ENCODE data around the gene NTSR2.

NTSR2 gene

DNA sequence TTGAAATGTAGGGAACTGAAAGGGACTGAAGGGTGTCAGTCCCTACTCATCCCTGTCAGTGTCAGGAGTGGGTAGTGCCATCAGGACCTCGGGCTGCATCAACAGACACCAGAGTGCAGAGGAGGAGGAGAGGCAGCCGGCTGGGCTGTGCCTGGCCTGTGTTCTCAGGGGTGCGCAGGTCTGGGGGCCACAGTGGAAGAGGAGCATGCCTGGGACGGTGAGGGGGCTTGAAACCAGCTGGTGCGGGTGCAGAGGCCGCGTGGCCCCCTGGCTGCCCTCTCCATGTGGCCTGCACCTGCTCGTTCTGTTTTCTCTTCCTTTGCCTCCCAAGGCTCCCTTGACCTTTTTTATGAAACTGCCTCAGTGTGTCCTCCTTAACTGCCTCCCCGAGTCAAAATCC is 41.3 kb downstream of the NTSR2 start:
- DNase-seq (ENCODE audit: low spot score) = no peak

DNA sequence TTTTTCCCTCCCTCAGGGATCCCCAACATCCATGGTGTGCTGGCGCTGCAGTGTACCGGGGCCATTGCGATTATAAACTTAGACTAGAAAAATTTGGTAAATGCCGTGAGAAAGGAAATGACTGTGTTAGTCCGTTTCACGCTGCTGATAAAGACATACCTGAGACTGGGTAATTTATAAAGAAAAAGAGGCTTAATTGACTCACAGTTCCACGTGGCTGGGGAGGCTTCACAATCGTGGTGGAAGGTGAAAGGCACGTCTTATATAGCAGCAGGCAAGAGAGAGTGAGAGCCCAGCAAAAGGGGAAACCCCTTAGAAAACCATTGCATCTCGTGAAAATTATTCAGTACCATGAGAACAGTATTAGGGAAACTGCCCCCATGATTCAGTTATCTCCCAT is 44.3 kb downstream of the NTSR2 start:
- DNase-seq (ENCODE audit: low spot score) = no peak

DNA sequence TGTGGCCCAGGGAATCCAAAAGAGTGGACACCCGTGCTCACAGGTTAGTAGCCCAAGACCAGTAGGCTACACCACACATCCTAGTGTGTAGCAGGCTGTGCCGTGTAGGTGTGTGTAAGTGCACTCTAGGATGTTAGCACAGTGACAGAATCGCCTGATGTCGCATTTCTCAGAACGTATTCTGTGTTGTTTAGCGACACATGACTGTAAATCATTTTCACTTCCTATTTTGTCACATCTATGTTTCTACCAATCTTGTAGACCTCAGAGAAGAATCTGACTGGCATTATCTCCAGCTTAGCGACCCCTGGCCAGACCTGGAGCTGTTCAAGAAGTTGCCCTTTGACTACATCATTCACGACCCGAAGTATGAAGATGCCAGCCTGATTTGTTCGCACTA is 45.1 kb downstream of the NTSR2 start:
- DNase-seq (ENCODE audit: low spot score) = no peak

DNA sequence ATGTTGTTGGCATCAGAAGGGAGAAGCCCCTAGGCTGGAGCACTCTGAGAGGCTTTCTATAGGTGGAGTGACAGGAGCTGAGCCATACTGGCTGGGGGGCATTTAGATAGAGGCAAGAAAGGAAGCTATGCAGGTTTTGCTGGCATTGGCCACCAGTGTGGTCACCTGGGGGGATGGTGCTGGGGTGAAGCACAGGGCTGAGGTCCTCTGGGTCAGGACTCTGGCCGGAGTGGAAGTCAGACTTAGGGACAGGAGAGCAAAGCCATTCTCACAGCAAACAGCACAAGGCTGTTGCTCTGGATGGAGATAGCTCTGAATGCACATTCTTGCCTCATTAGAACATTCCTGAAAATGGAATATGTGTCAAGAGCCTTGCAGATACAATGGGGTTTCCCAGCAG is 47.4 kb downstream of the NTSR2 start:
- DNase-seq (ENCODE audit: low spot score) = no peak

DNA sequence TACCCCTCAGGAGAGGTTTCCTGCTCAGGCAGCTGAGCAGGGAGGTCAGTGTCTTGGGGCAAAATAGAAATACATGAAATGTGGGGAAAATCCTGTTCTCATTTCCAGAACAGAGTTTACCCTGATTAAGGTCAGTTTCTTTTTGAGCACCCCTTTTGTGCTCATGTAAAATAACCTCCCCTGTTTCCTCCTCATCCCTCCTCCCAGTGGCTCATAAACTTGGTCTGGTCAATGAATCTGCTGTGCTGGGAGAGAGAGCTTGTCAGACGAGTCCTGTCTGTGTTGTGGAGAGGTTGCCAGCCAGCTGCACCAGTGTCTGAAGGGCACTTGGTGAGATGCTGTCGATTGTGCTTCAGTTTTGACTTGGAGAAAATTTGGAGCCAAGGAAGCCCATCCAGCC is 48.6 kb downstream of the NTSR2 start:
- no peak for DNase-seq (ENCODE audit: low spot score)

DNA sequence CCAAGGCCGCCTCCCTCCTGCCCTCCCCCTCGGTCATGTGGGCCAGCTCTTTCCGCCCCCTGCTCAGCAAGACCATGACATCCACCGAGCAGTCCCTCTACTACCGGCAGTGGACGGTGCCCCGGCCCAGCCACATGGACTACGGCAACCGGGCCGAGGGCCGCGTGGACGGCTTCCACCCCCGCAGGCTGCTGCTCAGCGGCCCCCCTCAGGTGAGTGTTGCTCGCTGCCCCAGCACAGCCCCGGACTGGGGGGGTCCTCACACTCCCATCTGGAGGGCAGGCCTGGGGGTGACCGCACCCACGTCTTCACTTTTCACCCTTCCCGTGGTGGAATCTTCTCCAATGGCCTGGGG is 51.3 kb downstream of the NTSR2 start:
- DNase-seq (ENCODE audit: low spot score) = no peak

DNA sequence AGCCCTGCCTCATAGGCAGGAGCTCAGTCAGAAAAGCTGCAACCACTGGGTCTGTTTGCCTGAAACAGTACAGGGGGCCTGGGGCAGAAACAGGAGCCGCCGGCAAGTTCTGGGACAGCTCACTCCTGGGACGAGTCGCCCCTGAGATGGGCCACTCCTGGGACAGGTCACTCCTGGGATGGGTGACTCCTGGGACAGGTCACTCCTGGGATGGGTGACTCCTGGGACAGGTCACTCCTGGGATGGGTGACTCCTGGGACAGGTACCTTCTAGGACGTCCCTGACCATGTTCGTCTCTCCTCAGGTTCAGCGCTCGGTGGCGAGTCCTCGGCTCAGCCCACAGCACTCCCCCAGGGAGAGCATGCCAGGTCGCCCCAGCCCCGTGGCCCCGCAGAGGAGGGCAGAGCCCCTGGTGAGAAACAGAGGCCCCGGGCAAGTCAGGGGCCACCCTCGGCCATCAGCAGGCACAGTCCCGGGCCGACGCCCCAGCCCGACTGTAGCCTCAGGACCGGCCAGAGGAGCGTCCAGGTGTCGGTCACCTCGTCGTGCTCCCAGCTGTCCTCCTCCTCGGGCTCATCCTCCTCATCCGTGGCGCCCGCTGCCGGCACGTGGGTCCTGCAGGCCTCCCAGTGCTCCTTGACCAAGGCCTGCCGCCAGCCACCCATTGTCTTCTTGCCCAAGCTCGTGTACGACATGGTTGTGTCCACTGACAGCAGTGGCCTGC is 51.8 kb downstream of the NTSR2 start:
- DNase-seq (ENCODE audit: low spot score) = no peak

DNA sequence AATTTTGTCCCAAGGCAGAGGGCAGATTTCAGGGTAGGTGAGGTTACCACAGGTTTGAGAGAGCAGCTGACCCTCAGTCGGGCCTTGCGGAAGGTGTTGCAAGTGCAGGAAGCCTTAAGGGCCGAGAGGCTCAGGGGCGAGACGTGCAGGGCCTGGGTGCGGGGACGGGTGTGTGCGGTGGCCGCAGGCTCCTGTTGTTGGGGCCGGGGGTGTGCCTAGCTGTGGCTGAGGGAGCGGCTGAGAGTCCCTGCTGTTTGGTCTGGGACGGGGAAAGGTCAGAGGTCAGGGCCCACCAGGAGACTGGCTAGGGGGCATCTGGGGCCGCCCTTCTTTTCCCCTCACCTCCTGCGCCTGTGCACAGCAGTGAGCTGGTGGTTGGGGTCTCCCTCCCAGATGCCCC is 52.5 kb downstream of the NTSR2 start:
- DNase-seq (ENCODE audit: low spot score) = no peak

DNA sequence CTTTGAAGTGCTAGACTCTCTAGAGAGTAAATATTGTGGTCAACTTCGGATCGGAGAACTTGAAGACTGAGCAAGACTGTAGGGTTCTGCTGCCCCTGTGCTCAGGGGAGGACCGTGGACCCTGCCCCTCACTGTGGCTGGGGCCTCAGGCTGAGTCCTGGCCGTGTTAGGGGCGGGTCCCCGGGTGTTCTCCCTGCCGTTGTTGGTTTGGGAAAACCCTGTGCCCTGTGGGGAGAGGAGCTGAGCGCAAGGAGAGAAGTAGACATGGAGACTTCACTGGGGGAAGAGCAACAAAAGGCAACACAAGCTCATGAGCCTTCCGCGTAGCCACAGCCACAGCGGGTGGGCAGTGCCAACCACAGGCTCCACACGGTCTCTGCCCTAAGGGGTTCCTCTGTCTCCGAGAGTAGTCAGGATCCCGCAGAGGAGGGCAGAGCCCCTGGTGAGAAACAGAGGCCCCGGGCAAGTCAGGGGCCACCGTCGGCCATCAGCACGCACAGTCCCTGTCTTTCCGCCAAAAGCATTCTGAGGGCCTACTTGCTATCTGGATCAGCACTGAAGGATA is 53.1 kb downstream of the NTSR2 start:
- DNase-seq (ENCODE audit: low spot score) = no peak

DNA sequence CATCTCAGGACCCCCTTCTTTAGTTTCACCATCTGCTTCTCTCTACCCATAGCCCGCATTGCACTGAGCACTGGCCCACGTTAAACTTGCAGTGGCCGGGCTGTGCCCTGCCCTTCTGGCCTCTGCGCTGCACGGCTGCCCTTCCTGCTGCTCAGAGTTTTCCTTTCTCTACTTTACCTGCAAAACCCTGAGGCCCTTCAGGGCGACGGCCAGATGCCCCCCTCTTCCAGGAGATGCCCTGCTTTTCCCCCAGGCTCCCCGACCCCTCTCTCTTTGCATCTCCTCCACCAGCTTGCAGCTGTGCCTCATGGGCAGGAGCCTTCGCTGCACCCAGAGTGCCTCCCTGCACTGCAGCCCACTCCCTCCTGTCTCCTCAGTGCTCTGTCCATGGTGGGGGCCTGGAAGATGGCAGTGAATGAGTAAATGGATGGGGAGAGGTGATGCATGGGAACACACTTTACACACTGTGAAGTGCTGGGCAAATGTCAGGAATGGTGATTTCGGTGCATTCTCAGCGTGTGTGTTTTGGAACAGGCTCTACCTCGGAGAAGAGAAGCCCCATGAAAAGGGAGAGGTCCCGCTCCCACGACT is 53.8 kb downstream of the NTSR2 start:
- DNase-seq (ENCODE audit: low spot score) = no peak

DNA sequence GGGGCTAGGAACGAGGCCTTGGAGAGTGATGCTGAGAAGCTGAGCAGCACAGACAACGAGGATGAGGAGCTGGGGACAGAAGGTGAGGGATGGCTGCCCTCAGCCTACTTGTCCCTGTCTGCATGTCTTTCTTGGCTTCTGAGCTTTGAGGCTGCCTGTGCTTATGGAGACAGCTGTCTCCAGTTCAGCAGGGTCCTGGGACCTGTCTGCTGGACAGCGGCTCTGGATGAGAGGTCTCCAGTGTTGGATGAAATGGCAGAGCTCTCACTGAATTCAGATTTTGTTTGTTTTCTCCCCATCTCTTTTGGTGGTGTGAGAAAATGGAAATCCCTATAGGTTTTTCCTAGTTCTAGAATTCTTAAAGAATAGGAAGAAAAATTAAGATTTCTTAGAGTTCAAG is 54.8 kb downstream of the NTSR2 start:
- DNase-seq (ENCODE audit: low spot score) = no peak

DNA sequence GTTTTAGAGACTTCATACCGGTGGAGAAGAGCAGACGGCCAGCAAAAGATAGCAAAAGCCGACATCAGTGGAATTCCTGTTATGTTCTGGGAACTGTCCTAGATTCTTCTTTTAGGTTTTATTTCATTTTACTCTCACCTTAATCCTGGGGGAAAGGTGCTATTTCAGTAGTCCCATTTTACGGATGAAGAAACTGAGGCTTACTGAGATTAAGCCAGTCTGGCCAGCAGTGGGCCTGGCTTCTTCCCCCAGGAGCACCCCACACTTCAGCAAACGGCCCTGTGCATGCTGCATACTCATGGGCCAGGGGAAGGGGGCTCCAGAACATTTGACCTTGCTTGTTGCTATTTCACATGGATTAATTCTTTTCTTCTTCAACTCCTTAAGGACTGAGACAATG is 56.7 kb downstream of the NTSR2 start:
- DNase-seq (ENCODE audit: low spot score) = no peak

DNA sequence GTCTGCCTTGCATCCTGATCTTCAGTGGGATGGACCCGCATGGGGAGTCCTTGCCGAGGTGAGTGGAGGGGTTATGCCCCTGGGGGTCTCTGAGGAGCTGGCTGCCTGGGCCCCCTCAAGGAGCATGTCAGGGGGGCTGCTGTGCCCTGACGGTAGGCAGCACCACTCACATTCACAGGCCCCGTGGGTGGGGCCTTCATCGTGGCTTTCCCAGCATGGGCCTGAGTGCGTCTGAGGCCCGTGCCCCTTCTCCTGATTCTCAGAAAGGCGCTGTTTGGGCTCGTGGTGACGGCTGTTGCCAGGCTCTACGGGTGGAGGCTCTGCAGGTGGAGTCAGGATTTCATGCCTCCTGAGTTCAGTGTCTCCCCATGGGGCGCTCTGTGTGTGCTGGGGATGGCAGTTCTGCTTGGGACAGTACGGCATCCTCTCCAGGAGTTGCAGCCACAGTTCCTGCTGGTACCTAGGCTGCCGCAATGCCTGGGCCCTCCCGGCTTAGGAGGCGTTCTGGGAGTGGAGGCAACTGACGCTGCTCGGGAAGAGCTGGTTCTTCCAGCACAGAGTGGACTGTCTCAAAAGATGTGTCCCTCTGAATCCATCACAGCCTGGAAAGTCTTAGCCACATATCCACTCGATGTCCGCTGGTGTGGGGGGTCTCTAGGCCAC is 57.3 kb downstream of the NTSR2 start:
- DNase-seq (ENCODE audit: low spot score) = no peak

DNA sequence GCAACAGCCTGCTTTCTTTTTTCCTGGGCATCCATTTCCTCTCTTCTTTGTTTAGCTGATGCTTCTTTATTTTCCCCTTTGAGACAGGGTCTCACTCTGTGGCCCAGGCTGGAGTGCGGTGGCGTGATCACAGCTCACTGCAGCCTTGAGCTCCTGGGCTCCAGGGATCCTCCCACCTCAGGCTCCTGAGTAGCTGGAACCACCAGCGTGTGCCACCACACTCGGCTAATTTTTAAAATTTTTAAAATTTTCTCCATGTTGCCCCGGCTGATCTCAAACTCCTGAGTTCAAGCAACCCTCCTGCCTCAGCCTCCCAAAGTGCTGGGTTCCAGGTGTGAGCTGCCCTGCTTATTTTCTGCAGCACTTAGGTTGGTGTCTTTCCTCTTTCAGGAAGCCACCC is 58.7 kb downstream of the NTSR2 start:
- DNase-seq (ENCODE audit: low spot score) = no peak

DNA sequence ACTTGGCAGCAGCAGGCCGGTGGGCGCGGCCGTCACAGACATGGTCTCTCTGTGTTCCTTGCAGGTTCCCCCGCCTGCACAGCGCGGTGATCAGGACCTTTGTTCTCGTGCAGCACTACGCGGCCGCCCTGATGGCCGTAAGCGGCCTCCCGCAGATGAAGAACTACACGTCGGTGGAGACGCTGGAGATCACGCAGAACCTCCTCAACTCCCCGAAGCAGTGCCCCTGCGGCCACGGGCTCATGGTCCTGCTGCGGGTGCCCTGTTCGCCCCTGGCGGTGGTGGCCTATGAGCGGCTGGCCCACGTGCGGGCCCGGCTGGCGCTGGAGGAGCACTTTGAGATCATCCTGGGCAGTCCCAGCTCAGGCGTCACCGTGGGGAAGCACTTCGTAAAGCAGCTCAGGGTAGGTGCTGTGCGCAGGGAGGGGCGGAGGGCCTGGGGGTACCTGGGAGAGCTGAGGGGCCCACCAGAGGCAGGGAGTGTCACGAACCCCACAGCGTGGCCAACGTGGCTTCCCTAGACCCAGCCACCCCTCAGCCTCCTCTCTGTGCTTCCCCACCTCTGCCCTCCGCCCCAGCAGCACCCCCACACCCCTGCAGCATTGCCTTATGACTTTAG is 59.3 kb downstream of the NTSR2 start:
- no peak for DNase-seq (ENCODE audit: low spot score)
